HepG2 (cell line): ENCODE results near the gene CBLC. TPM values are rescaled to one million over a fixed set of nuclear protein-coding genes. Genes with fewer than 3 reads are reported as not detected.

Experiments
- ATF2 ChIP-seq: sonication (generic); formaldehyde crosslinking; IDR thresholded peaks from 2 replicates; pipeline ENCODE4 v1.4.0; 2020; ENCODE audit warnings: missing genetic modification reagents
- E2F5 ChIP-seq: sonication (generic); formaldehyde crosslinking; conservative IDR thresholded peaks from 2 replicates; pipeline ENCODE4 v1.4.0; 2020; ENCODE audit warnings: missing genetic modification reagents
- HCFC1 ChIP-seq: fragments of 150-350 bp; IDR thresholded peaks from 2 replicates; pipeline ENCODE4 v1.6.1; 2014; ENCODE audit warnings: low read depth, low read length
- HOXA7 ChIP-seq: sonication (generic); formaldehyde crosslinking; IDR thresholded peaks from 2 replicates; pipeline ENCODE4 v1.8.1; 2022; ENCODE audit warnings: mild to moderate bottlenecking, missing genetic modification reagents, moderate library complexity
- KAT2B ChIP-seq: fragments of 150-350 bp; IDR thresholded peaks from 2 replicates; pipeline ENCODE4 v1.6.1; 2014; ENCODE audit warnings: low read depth, low read length, borderline replicate concordance
- NONO ChIP-seq, 2 experiments: fragments of 450-650 bp in 1 of 2; sonication (generic) in 1 of 2; formaldehyde crosslinking in 1 of 2; IDR thresholded peaks in 1 of 2; conservative IDR thresholded peaks in 1 of 2; 2 replicates each; pipeline versions ENCODE4 v1.6.1 to v1.8.0; 2017 to 2022; ENCODE audit warnings: mild to moderate bottlenecking in 1 of 2, missing genetic modification reagents in 1 of 2, moderate library complexity in 1 of 2
- REST ChIP-seq, 2 experiments: IDR thresholded peaks; 2 replicates each; pipeline ENCODE4 v1.6.1; 2011 to 2012; ENCODE audit warnings: low read length in 2 of 2, borderline replicate concordance in 1 of 2, low read depth in 1 of 2, mild to moderate bottlenecking in 1 of 2, moderate library complexity in 1 of 2
- SAP130 ChIP-seq: IDR thresholded peaks from 2 replicates; pipeline ENCODE4 v1.6.1; 2016; ENCODE audit warnings: low read depth
- ZC3H13 ChIP-seq: sonication (generic); formaldehyde crosslinking; IDR thresholded peaks from 2 replicates; pipeline ENCODE4 v1.8.1; 2023; ENCODE audit warnings: mild to moderate bottlenecking, missing genetic modification reagents, moderate library complexity
- ZC3H4 ChIP-seq: sonication (generic); formaldehyde crosslinking; IDR thresholded peaks from 2 replicates; pipeline ENCODE4 v1.4.0; 2020; ENCODE audit warnings: missing genetic modification reagents, borderline replicate concordance
- ZFP91 ChIP-seq: sonication (generic); formaldehyde crosslinking; IDR thresholded peaks from 2 replicates; pipeline ENCODE4 v1.9.0; 2022; ENCODE audit warnings: missing genetic modification reagents, mild to moderate bottlenecking, borderline replicate concordance
- ZNF101 ChIP-seq: sonication (generic); formaldehyde crosslinking; IDR thresholded peaks from 2 replicates; pipeline ENCODE4 v1.4.0; 2020; ENCODE audit warnings: mild to moderate bottlenecking, low read depth, missing genetic modification reagents, borderline replicate concordance
- ZNF136 ChIP-seq: sonication (generic); formaldehyde crosslinking; IDR thresholded peaks from 2 replicates; pipeline ENCODE4 v1.8.1; 2022; ENCODE audit warnings: low read depth, mild to moderate bottlenecking, moderate library complexity, missing genetic modification reagents
- ZNF232 ChIP-seq: sonication (generic); formaldehyde crosslinking; IDR thresholded peaks from 2 replicates; pipeline ENCODE4 v1.4.0; 2020; ENCODE audit warnings: missing genetic modification reagents, borderline replicate concordance
- ZNF580 ChIP-seq: IDR thresholded peaks from 2 replicates; pipeline ENCODE4 v1.6.1; 2016; ENCODE audit warnings: low read depth, borderline replicate concordance
- ZNF644 ChIP-seq: IDR thresholded peaks from 2 replicates; pipeline ENCODE4 v1.6.1; 2016; ENCODE audit warnings: low read depth
- ZNF678 ChIP-seq: sonication (generic); formaldehyde crosslinking; IDR thresholded peaks from 2 replicates; pipeline ENCODE4 v1.4.0; 2020; ENCODE audit warnings: mild to moderate bottlenecking, missing genetic modification reagents
- ZNF772 ChIP-seq: sonication (generic); formaldehyde crosslinking; IDR thresholded peaks from 2 replicates; pipeline ENCODE4 v1.5.0; 2020; ENCODE audit warnings: mild to moderate bottlenecking, missing genetic modification reagents
- polyA plus RNA-seq, 8 experiments: library from polyadenylated mRNA; depleted of rRNA in 3 of 8; stranded (reverse) in 7 of 8; unstranded in 1 of 8; fragments of >200 nt; fragmentation: Illumina TruSeq in 4 of 8; extraction: Trizol in 4 of 8; gene quantifications; 2 replicates each; pipeline versions ENCODE4 v1.2.1 to v1.2.3, GENCODE V29; 2011 to 2016; ENCODE audit warnings: low read depth in 4 of 8, missing spikeins in 1 of 8, mixed read lengths in 1 of 8; ENCODE audit not compliant: insufficient read depth in 1 of 8
- total RNA-seq, 5 experiments: library from RNA; depleted of rRNA; stranded (reverse); fragments of >200 nt; fragmentation: Illumina TruSeq; extraction: Trizol; gene quantifications; 2 replicates each; pipeline ENCODE4 v1.2.3, GENCODE V29; 2016; ENCODE audit warnings: low read depth in 1 of 5

The CBLC gene
- total and polyA plus RNA-seq, 2 of the 13 experiments (the other 11 are each of a cell fraction or from before 2014, with no cell fraction given), result 1.8 to 2.6 TPM

GRCh38 chr19:44765033-44765948 is 12.4 kb upstream of the CBLC start (continued):
- TF ChIP-seq ZC3H13 (CRISPR knock-in tag) (0 out of 2 replicates have a peak, but pooled peaks have one; percentile 38), HCFC1 (no peak), E2F5 (CRISPR knock-in tag) (no peak), NONO (IDR thresholded peaks at IDR 0.05) (no peak), NONO (CRISPR knock-in tag; conservative IDR thresholded peaks at IDR 0.05) (peak; percentile 76), ATF2 (CRISPR knock-in tag) (peak; percentile 79), ZFP91 (no peak), REST (IDR thresholded peaks at IDR 0.05; ENCODE audit: borderline replicate concordance in 1 of 2, low read depth in 1 of 2, low read length in 2 of 2) (peak in 1 of 2 experiments; percentile 45; a peak in 1 of 4 replicates), SAP130 (peak; percentile 60), ZNF580 (CRISPR knock-in tag) (peak; percentile 71; the same call in 1 of the 2 replicates), ZC3H4 (CRISPR knock-in tag) (no peak), ZNF136 (CRISPR knock-in tag) (no peak), ZNF678 (no peak), ZNF101 (CRISPR knock-in tag) (no peak), ZNF772 (CRISPR knock-in tag) (no peak), HOXA7 (CRISPR knock-in tag) (no peak), ZNF644 (no peak), KAT2B (no peak), ZNF232 (CRISPR knock-in tag) (no peak; the same call in 1 of the 2 replicates)
